ENCODE data around the gene ADARB2.

GRCh38 chr10:1413256-1413655 is 324.1 kb downstream of the ADARB2 start:
- TF ChIP-seq POLR2AphosphoS5 (IDR thresholded peaks at IDR 0.05) (no peak), CTCF (IDR thresholded peaks at IDR 0.05) (no peak), EP300 (IDR thresholded peaks at IDR 0.05) (no peak), POLR2A (IDR thresholded peaks at IDR 0.05) (no peak)

Data from suprapubic skin (tissue), 4 donors.